ENCODE data around the gene LZTS2. TPM values are rescaled to one million over a fixed set of nuclear protein-coding genes. Genes with fewer than 3 reads are reported as not detected.

Gene LZTS2
- total and polyA plus RNA-seq, 2 of the 8 experiments (the other 6 are each of a cell fraction or from before 2014, with no cell fraction given), result 75.7 to 99.5 TPM

DNA sequence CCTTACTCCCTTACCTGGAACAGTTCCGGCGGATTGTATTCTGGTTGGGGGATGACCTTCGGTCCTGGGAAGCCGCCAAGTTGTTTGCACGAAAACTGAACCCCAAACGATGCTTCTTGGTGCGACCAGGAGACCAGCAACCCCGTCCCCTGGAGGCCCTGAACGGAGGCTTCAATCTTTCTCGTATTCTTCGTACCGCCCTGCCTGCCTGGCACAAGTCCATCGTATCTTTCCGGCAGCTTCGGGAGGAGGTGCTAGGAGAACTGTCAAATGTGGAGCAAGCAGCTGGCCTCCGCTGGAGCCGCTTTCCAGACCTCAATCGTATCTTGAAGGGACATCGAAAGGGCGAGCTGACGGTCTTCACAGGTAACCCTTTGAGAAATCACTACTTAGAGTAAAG, 10.5 kb upstream of the LZTS2 start (continued):
- TF ChIP-seq, protein P1, sequence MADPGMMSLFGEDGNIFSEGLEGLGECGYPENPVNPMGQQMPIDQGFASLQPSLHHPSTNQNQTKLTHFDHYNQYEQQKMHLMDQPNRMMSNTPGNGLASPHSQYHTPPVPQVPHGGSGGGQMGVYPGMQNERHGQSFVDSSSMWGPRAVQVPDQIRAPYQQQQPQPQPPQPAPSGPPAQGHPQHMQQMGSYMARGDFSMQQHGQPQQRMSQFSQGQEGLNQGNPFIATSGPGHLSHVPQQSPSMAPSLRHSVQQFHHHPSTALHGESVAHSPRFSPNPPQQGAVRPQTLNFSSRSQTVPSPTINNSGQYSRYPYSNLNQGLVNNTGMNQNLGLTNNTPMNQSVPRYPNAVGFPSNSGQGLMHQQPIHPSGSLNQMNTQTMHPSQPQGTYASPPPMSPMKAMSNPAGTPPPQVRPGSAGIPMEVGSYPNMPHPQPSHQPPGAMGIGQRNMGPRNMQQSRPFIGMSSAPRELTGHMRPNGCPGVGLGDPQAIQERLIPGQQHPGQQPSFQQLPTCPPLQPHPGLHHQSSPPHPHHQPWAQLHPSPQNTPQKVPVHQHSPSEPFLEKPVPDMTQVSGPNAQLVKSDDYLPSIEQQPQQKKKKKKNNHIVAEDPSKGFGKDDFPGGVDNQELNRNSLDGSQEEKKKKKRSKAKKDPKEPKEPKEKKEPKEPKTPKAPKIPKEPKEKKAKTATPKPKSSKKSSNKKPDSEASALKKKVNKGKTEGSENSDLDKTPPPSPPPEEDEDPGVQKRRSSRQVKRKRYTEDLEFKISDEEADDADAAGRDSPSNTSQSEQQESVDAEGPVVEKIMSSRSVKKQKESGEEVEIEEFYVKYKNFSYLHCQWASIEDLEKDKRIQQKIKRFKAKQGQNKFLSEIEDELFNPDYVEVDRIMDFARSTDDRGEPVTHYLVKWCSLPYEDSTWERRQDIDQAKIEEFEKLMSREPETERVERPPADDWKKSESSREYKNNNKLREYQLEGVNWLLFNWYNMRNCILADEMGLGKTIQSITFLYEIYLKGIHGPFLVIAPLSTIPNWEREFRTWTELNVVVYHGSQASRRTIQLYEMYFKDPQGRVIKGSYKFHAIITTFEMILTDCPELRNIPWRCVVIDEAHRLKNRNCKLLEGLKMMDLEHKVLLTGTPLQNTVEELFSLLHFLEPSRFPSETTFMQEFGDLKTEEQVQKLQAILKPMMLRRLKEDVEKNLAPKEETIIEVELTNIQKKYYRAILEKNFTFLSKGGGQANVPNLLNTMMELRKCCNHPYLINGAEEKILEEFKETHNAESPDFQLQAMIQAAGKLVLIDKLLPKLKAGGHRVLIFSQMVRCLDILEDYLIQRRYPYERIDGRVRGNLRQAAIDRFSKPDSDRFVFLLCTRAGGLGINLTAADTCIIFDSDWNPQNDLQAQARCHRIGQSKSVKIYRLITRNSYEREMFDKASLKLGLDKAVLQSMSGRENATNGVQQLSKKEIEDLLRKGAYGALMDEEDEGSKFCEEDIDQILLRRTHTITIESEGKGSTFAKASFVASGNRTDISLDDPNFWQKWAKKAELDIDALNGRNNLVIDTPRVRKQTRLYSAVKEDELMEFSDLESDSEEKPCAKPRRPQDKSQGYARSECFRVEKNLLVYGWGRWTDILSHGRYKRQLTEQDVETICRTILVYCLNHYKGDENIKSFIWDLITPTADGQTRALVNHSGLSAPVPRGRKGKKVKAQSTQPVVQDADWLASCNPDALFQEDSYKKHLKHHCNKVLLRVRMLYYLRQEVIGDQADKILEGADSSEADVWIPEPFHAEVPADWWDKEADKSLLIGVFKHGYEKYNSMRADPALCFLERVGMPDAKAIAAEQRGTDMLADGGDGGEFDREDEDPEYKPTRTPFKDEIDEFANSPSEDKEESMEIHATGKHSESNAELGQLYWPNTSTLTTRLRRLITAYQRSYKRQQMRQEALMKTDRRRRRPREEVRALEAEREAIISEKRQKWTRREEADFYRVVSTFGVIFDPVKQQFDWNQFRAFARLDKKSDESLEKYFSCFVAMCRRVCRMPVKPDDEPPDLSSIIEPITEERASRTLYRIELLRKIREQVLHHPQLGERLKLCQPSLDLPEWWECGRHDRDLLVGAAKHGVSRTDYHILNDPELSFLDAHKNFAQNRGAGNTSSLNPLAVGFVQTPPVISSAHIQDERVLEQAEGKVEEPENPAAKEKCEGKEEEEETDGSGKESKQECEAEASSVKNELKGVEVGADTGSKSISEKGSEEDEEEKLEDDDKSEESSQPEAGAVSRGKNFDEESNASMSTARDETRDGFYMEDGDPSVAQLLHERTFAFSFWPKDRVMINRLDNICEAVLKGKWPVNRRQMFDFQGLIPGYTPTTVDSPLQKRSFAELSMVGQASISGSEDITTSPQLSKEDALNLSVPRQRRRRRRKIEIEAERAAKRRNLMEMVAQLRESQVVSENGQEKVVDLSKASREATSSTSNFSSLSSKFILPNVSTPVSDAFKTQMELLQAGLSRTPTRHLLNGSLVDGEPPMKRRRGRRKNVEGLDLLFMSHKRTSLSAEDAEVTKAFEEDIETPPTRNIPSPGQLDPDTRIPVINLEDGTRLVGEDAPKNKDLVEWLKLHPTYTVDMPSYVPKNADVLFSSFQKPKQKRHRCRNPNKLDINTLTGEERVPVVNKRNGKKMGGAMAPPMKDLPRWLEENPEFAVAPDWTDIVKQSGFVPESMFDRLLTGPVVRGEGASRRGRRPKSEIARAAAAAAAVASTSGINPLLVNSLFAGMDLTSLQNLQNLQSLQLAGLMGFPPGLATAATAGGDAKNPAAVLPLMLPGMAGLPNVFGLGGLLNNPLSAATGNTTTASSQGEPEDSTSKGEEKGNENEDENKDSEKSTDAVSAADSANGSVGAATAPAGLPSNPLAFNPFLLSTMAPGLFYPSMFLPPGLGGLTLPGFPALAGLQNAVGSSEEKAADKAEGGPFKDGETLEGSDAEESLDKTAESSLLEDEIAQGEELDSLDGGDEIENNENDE (IDR thresholded peaks at IDR 0.05; ENCODE audit: insufficient replicate concordance, low read length), result no peak
- no peak for TF ChIP-seq SUZ12 (IDR thresholded peaks at IDR 0.05; ENCODE audit: low read length)
- TF ChIP-seq, protein P2, sequence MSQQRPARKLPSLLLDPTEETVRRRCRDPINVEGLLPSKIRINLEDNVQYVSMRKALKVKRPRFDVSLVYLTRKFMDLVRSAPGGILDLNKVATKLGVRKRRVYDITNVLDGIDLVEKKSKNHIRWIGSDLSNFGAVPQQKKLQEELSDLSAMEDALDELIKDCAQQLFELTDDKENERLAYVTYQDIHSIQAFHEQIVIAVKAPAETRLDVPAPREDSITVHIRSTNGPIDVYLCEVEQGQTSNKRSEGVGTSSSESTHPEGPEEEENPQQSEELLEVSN (IDR thresholded peaks at IDR 0.05), result no peak
- TF ChIP-seq SP2 (IDR thresholded peaks at IDR 0.05; ENCODE audit: low read length), result no peak
